ENCODE results near the gene BPGM.

DNA sequence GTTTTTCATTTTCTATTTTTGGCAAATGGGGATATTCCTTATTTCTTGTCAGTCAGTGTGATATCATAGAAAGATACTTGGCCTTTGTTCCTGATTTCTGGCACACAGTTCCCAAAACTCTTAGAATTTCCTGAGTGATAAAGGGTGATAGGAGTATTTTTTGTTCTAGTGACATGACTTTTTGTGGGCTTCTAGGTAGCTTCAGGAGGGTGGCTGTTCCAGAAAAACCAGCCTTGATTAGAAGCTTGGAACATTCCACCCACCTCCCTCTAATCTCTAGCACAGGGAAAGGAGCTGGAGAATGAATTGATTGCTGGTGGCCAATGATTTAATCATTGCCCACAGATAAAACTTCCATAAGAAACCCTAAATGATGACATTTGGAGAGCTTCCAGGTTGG is 17.2 kb upstream of the BPGM start:
- TF ChIP-seq, protein P1, sequence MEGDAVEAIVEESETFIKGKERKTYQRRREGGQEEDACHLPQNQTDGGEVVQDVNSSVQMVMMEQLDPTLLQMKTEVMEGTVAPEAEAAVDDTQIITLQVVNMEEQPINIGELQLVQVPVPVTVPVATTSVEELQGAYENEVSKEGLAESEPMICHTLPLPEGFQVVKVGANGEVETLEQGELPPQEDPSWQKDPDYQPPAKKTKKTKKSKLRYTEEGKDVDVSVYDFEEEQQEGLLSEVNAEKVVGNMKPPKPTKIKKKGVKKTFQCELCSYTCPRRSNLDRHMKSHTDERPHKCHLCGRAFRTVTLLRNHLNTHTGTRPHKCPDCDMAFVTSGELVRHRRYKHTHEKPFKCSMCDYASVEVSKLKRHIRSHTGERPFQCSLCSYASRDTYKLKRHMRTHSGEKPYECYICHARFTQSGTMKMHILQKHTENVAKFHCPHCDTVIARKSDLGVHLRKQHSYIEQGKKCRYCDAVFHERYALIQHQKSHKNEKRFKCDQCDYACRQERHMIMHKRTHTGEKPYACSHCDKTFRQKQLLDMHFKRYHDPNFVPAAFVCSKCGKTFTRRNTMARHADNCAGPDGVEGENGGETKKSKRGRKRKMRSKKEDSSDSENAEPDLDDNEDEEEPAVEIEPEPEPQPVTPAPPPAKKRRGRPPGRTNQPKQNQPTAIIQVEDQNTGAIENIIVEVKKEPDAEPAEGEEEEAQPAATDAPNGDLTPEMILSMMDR (IDR thresholded peaks at IDR 0.05) = no peak
- no peak for TF ChIP-seq POLR2A (IDR thresholded peaks at IDR 0.05)

Data from heart left ventricle (tissue), 13 donors.